Keratinocyte (primary cell): Measurements from ENCODE around the gene BRF1.

Source experiments
- EZH2 ChIP-seq: IDR thresholded peaks from one replicate; pipeline ENCODE4 v1.6.1; 2012; ENCODE audit warnings: inconsistent platforms, mild to moderate bottlenecking, low read length, moderate library complexity
- TF ChIP-seq, protein P1 (sequence below), 3 experiments: IDR thresholded peaks in 1 of 3; conservative IDR thresholded peaks in 1 of 3; optimal IDR thresholded peaks in 1 of 3; 2 replicates in 2 of 3; 3 replicates in 1 of 3; pipeline versions ENCODE3 to v1.5.1; 2011; ENCODE audit warnings: low read length in 3 of 3, mild to moderate bottlenecking in 3 of 3, moderate library complexity in 2 of 3, control low read depth in 1 of 3, inconsistent platforms in 1 of 3; ENCODE audit not compliant: insufficient read depth in 2 of 3; ENCODE audit errors: extremely low read depth in 1 of 3

DNA sequence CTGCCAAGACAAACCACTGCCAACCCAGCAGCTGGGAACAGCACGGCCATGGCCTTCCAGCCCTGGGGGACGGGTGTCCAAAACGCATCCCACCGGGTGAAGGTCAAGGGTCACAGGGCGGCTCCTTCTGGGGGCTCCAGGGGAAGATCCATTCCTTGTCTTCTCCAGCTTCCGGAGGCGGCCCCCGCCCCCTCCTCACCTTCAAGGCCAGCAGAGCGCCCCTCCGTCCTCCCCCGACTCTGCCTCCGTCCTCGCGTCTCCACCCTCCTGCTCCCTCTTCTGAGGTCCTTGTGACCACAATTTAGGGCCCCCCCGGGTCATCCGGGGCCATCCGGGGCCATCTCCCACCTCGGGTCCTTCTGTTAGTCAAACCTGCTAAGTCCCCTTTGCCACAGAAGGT lies 115.8 kb downstream of the BRF1 start:
- TF ChIP-seq, protein P1, sequence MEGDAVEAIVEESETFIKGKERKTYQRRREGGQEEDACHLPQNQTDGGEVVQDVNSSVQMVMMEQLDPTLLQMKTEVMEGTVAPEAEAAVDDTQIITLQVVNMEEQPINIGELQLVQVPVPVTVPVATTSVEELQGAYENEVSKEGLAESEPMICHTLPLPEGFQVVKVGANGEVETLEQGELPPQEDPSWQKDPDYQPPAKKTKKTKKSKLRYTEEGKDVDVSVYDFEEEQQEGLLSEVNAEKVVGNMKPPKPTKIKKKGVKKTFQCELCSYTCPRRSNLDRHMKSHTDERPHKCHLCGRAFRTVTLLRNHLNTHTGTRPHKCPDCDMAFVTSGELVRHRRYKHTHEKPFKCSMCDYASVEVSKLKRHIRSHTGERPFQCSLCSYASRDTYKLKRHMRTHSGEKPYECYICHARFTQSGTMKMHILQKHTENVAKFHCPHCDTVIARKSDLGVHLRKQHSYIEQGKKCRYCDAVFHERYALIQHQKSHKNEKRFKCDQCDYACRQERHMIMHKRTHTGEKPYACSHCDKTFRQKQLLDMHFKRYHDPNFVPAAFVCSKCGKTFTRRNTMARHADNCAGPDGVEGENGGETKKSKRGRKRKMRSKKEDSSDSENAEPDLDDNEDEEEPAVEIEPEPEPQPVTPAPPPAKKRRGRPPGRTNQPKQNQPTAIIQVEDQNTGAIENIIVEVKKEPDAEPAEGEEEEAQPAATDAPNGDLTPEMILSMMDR (optimal IDR thresholded peaks at IDR 0.05 in 1 of 3, IDR thresholded peaks at IDR 0.05 in 1 of 3, conservative IDR thresholded peaks at IDR 0.05 in 1 of 3; ENCODE audit: extremely low read depth in 1 of 3, insufficient read depth in 2 of 3, low read length in 3 of 3): no peak
- TF ChIP-seq EZH2: no peak
